SU-DHL-6 (cell line): ENCODE results near the gene PLXDC2.

Experiments used
- CTCF ChIP-seq: fragments of 200-600 bp; sonication (generic); IDR thresholded peaks from one replicate; pipeline ENCODE4 v1.5.1; 2017; ENCODE audit warnings: antibody characterized with exemption, mild to moderate bottlenecking, low read length, moderate library complexity; ENCODE audit not compliant: insufficient read depth, poor library complexity, severe bottlenecking
- EZH2phosphoT487 ChIP-seq: fragments of 200-600 bp; sonication (generic), shearing (Covaris generic); conservative IDR thresholded peaks from 2 replicates; pipeline ENCODE4 v1.6.1; 2018; ENCODE audit warnings: mild to moderate bottlenecking, antibody characterized with exemption, low read length, moderate library complexity, mixed read lengths

- TF ChIP-seq CTCF (no peak), EZH2phosphoT487 (no peak)
These were observed 31.1 kb downstream of the PLXDC2 start for GRCh38 chr10:19847321-19847720.
